Measurements from ENCODE around the gene OGFOD3.

- TF ChIP-seq, protein P1, sequence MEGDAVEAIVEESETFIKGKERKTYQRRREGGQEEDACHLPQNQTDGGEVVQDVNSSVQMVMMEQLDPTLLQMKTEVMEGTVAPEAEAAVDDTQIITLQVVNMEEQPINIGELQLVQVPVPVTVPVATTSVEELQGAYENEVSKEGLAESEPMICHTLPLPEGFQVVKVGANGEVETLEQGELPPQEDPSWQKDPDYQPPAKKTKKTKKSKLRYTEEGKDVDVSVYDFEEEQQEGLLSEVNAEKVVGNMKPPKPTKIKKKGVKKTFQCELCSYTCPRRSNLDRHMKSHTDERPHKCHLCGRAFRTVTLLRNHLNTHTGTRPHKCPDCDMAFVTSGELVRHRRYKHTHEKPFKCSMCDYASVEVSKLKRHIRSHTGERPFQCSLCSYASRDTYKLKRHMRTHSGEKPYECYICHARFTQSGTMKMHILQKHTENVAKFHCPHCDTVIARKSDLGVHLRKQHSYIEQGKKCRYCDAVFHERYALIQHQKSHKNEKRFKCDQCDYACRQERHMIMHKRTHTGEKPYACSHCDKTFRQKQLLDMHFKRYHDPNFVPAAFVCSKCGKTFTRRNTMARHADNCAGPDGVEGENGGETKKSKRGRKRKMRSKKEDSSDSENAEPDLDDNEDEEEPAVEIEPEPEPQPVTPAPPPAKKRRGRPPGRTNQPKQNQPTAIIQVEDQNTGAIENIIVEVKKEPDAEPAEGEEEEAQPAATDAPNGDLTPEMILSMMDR (IDR thresholded peaks at IDR 0.05), result no peak
- no peak for TF ChIP-seq POLR2A (IDR thresholded peaks at IDR 0.05)
Observed at GRCh38 chr17:82390015-82390859, 28.1 kb downstream of the OGFOD3 start.
